ENCODE results near the gene CROCC.
"Not testable (repeated sequence)": the region's sequence is repeated elsewhere in the genome, so short reads cannot be mapped to it uniquely, and the experiment has no call there.

The CROCC gene

GRCh38 chr1:16960560-16961296 is 39.0 kb downstream of the CROCC start:
- Mint-ChIP-seq H3K27me3 (no peaks in the 10 kb centered on the region), H3K36me3 (ENCODE audit: low read depth) (peaks cover 13% of the 10 kb centered on the region), H3K4me3 (peak overlapping the region; percentile 72), H3K27ac (peak overlapping the region; percentile 75), H3K4me1 (ENCODE audit: low read depth) (peaks cover 18% of the 10 kb centered on the region), H3K9me3 (no peaks in the 10 kb centered on the region)
- DNase-seq: peak; percentile 87

GRCh38 chr1:16961297-16962133 is 39.8 kb downstream of the CROCC start:
- Mint-ChIP-seq H3K4me3 (peak overlapping the region; percentile 65), H3K4me1 (ENCODE audit: low read depth) (peaks cover 18% of the 10 kb centered on the region), H3K36me3 (ENCODE audit: low read depth) (peaks cover 20% of the 10 kb centered on the region), H3K27me3 (no peaks in the 10 kb centered on the region), H3K27ac (peak overlapping the region; percentile 18), H3K9me3 (no peaks in the 10 kb centered on the region)
- no peak for DNase-seq

DNA sequence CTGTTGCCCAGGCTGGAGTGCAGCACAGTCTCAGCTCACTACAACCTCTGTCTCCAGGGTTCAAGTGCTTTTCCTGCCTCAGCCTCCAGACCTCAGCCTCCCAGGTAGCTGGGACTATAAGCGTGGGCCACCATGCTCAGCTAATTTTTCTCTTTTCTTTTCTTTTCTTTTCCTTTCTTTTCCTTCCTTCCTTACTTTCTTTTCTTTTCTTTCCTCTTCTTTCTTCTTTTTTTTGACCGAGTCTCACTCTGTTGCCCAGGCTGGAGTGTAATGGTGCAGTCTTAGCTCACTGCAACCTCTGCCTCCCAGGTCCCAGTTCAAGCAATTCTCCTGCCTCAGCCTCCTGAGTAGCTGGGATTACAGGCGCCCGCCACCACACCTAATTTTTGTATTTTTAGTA is 42.4 kb downstream of the CROCC start:
- not testable (repeated sequence) for H3K4me3 Mint-ChIP-seq
- H3K4me1 Mint-ChIP-seq (ENCODE audit: low read depth): peaks cover 18% of the 10 kb centered on the region

DNA sequence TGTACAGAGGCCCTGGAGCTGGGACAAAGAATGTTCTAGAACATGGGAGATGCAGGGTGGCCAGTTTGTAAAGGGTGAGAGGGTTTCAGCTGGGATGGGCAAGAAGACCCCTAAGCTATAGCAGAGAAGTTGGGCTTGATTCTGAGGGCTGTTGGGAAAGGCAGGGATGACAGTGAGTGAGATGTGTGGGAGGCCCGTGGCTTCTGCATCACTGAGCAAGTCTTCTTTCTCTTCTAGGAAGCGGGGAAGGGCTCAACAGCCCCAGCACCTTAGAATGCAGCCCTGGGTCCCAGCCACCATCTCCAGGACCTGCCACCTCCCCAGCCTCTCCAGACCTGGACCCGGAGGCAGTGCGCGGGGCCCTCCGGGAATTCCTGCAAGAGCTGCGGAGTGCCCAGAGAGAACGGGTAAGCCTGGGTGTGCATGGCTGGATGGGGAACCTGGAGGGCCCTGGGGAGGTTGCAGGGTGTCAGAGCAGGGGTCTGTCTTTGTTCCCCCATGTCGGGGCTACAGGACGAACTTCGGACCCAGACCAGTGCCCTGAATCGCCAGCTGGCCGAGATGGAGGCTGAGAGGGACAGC is 43.8 kb downstream of the CROCC start:
- Mint-ChIP-seq H3K36me3 (ENCODE audit: low read depth) (peaks cover 34% of the 10 kb centered on the region), H3K27me3 (no peaks in the 10 kb centered on the region), H3K4me1 (ENCODE audit: low read depth) (peaks cover 13% of the 10 kb centered on the region), H3K9me3 (no peaks in the 10 kb centered on the region), H3K4me3 (no peak overlapping the region), H3K27ac (no peak overlapping the region)
- DNase-seq: no peak

More for the DNA sequence above, 42.4 kb downstream of the CROCC start:
- not testable (repeated sequence) for H3K9me3 Mint-ChIP-seq, H3K27me3 Mint-ChIP-seq, H3K27ac Mint-ChIP-seq, DNase-seq
- H3K36me3 Mint-ChIP-seq (ENCODE audit: low read depth): peaks cover 29% of the 10 kb centered on the region

GRCh38 chr1:16966282-16966681 is 44.6 kb downstream of the CROCC start:
- Mint-ChIP-seq H3K4me3 (no peak overlapping the region), H3K27me3 (no peaks in the 10 kb centered on the region), H3K4me1 (ENCODE audit: low read depth) (peaks cover 11% of the 10 kb centered on the region), H3K36me3 (ENCODE audit: low read depth) (peaks cover 34% of the 10 kb centered on the region), H3K9me3 (no peaks in the 10 kb centered on the region), H3K27ac (no peak overlapping the region)
- no peak for DNase-seq

GRCh38 chr1:16967095-16967575 is 45.4 kb downstream of the CROCC start:
- no peak for DNase-seq
- Mint-ChIP-seq H3K27me3 (no peaks in the 10 kb centered on the region), H3K4me1 (ENCODE audit: low read depth) (peaks cover 5% of the 10 kb centered on the region), H3K9me3 (no peaks in the 10 kb centered on the region), H3K27ac (no peak overlapping the region), H3K36me3 (ENCODE audit: low read depth) (peaks cover 34% of the 10 kb centered on the region), H3K4me3 (no peak overlapping the region)

DNA sequence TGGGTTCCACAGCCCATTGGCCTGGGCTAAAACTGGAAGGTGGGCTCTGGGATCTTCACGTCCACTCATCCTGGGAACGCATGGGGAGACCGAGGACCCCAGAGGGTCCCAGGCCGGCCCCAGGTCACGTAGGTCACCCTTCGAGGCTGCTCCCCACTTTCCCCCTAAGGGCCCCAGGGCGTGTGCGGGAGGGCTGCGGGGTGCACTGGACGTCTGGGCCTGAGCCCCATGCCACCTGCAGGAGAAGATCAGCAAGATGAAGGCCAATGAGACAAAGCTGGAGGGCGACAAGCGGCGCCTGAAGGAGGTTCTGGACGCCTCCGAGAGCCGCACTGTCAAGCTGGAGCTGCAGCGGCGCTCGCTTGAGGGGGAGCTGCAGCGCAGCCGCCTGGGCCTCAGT is 46.2 kb downstream of the CROCC start:
- H3K4me1 Mint-ChIP-seq (ENCODE audit: low read depth): peaks cover 5% of the 10 kb centered on the region
- H3K36me3 Mint-ChIP-seq (ENCODE audit: low read depth): peaks cover 34% of the 10 kb centered on the region
- H3K27me3 Mint-ChIP-seq: no peaks in the 10 kb centered on the region
- no peak overlapping the region for H3K27ac Mint-ChIP-seq
- H3K4me3 Mint-ChIP-seq: no peak overlapping the region
- no peak for DNase-seq
- H3K9me3 Mint-ChIP-seq: no peaks in the 10 kb centered on the region

GRCh38 chr1:16968372-16968771 is 46.6 kb downstream of the CROCC start:
- no peak overlapping the region for H3K27ac Mint-ChIP-seq
- H3K9me3 Mint-ChIP-seq: no peaks in the 10 kb centered on the region
- peaks cover 32% of the 10 kb centered on the region for H3K36me3 Mint-ChIP-seq (ENCODE audit: low read depth)
- no peak overlapping the region for H3K4me3 Mint-ChIP-seq
- DNase-seq: no peak
- no peaks in the 10 kb centered on the region for H3K27me3 Mint-ChIP-seq
- peaks cover 5% of the 10 kb centered on the region for H3K4me1 Mint-ChIP-seq (ENCODE audit: low read depth)

DNA sequence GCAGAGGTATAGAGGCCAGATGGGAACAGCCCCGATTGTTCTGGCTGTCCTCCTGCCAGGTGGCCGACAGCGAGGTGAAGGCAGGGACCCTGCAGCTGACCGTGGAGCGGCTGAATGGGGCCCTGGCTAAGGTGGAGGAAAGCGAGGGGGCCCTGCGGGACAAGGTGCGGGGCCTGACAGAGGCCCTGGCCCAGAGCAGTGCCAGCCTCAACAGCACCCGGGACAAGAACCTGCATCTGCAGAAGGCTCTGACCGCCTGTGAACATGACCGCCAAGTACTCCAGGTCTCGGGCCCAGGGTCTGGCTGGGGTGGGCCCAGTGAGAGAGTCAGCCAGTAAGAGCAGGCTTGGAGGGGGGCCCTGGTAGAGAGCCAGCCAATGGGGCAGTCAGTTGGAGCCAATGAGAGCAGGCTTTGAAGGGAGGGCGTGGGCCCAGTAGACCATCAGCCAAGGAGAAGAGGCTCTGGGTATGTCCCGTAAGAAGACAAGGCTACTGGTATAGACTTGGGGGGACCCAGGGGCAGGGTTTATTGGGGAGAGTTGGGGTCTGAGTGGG is 47.4 kb downstream of the CROCC start:
- H3K9me3 Mint-ChIP-seq: no peaks in the 10 kb centered on the region
- no peak overlapping the region for H3K4me3 Mint-ChIP-seq
- no peaks in the 10 kb centered on the region for H3K27me3 Mint-ChIP-seq
- peaks cover 32% of the 10 kb centered on the region for H3K36me3 Mint-ChIP-seq (ENCODE audit: low read depth)
- H3K4me1 Mint-ChIP-seq (ENCODE audit: low read depth): peaks cover 5% of the 10 kb centered on the region
- DNase-seq: no peak
- H3K27ac Mint-ChIP-seq: no peak overlapping the region

GRCh38 chr1:16969651-16970050 is 47.9 kb downstream of the CROCC start:
- Mint-ChIP-seq H3K4me1 (ENCODE audit: low read depth) (peaks cover 5% of the 10 kb centered on the region), H3K27ac (no peak overlapping the region), H3K9me3 (no peaks in the 10 kb centered on the region), H3K27me3 (no peaks in the 10 kb centered on the region), H3K4me3 (no peak overlapping the region), H3K36me3 (ENCODE audit: low read depth) (peaks cover 32% of the 10 kb centered on the region)
- no peak for DNase-seq

DNA sequence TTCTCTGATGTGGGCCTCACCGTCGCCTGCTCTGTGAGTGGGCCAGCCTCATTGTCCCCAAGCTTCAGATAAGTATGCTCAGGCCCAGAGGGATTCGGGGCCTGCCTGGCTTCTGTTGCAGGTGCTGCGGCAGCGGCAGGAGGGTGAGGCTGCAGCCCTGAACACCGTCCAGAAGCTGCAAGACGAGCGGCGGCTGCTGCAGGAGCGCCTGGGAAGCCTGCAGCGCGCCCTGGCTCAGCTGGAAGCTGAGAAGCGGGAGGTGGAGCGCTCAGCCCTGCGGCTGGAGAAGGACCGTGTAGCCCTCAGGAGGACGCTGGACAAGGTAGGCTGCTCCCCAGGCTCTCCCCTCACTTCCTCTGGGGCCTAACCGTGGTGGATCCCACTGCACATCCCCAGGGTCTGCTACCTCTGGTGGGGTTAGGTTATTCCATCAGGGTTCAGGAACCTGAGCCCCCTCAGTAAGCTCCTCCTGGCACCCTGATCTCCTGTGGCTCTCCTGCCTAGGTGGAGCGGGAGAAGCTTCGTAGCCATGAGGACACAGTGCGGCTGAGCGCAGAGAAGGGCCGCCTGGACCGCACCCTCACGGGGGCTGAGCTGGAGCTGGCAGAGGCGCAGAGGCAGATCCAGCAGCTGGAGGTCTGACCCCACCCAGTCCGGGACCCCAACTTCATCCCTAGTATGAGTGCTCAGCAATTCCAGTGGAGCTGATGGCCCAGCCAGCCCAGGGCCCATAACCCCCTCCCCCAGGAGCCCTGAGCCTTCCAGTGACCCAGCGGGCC is 48.6 kb downstream of the CROCC start:
- H3K4me1 Mint-ChIP-seq (ENCODE audit: low read depth): peaks cover 1% of the 10 kb centered on the region
- no peak overlapping the region for H3K27ac Mint-ChIP-seq
- H3K4me3 Mint-ChIP-seq: no peak overlapping the region

DNA sequence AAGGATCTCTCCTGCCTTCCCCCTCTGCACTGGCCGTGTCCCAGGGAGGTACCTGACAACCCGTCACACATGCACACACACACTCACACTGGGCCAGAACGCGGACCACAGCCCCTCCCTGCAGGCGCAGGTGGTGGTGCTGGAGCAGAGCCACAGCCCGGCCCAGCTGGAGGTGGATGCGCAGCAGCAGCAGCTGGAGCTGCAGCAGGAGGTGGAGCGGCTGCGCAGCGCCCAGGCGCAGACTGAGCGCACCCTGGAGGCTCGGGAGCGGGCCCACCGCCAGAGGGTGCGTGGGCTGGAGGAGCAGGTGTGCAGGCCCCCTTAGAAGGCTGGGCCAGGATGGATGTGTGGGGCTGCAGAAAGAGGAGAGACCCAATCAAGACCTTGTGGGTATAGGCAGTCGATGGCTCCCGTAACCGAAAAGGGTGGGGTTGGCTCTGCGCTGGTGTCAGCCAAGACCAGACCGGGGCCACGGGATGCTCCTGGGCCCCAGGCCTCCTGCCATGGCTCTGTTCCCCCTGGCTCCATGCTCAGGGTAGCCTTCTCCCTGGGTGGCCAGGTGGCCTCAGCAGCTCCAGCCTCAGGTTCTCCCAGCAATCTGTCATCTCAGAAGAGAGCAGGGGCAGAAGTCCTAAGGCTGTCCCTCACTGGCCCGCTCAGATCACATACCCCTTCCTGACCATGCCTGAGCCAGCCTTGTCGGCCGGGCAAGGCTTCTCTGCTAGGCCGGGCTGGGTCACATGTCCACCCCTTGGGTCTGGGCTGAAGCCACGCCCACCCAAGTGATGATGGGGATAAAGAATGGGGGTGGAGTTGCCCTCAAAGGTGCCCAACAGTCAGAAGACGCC is 49.8 kb downstream of the CROCC start:
- no peak overlapping the region for H3K4me3 Mint-ChIP-seq
- H3K9me3 Mint-ChIP-seq: no peaks in the 10 kb centered on the region
- H3K36me3 Mint-ChIP-seq (ENCODE audit: low read depth): peaks cover 15% of the 10 kb centered on the region
- no peak overlapping the region for H3K27ac Mint-ChIP-seq
- H3K27me3 Mint-ChIP-seq: no peaks in the 10 kb centered on the region
- no peak for DNase-seq
- H3K4me1 Mint-ChIP-seq (ENCODE audit: low read depth): no peaks in the 10 kb centered on the region

More for the DNA sequence above, 48.6 kb downstream of the CROCC start:
- peaks cover 28% of the 10 kb centered on the region for H3K36me3 Mint-ChIP-seq (ENCODE audit: low read depth)
- no peaks in the 10 kb centered on the region for H3K9me3 Mint-ChIP-seq
- DNase-seq: no peak
- no peaks in the 10 kb centered on the region for H3K27me3 Mint-ChIP-seq

DNA sequence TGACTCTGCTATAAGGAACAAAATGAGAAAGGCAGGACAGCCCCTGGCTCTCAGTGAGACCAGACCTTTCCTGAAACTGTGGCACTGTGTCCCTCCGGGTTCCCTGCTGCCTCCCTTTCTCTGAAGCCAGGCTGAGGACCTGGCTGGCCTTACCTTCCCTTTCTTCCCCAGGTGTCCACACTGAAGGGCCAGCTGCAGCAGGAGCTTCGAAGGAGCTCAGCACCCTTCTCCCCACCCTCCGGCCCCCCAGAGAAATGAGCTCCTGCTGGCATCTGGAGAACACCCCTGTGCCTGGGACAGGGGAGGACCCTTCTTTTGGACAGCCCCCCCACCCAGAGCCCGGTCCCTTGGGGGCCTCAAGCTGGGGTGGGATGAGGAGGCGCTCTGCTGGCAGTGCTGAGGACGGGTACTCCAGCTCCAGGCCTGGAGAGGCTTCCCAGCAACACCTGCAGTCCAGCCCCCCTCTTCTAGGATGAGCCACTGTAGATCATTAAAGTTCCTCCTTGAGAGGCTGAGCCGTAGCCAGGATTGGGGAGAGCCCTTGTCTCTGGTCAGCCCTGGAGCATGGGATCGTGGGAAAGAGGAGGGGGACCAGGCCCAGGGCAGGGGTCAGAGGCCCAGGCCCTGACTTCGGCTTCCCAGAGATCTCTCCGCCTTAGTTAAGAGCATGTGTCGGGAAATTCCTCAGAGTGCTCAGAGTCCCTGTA is 50.6 kb downstream of the CROCC start:
- H3K36me3 Mint-ChIP-seq (ENCODE audit: low read depth): peaks cover 12% of the 10 kb centered on the region
- H3K27ac Mint-ChIP-seq: no peak overlapping the region
- no peaks in the 10 kb centered on the region for H3K9me3 Mint-ChIP-seq
- no peaks in the 10 kb centered on the region for H3K27me3 Mint-ChIP-seq
- no peaks in the 10 kb centered on the region for H3K4me1 Mint-ChIP-seq (ENCODE audit: low read depth)
- H3K4me3 Mint-ChIP-seq: no peak overlapping the region
- DNase-seq: no peak
